HepG2 (cell line): Measurements from ENCODE around the gene MIDN. TPM values are rescaled to one million over a fixed set of nuclear protein-coding genes. Genes with fewer than 3 reads are reported as not detected.
A peak's percentile ranks its signal among the peaks of the same experiment; 100 is the strongest.

Source experiments
- ARNTL ChIP-seq: sonication (generic); formaldehyde crosslinking; IDR thresholded peaks from 2 replicates; pipeline ENCODE4 v1.4.0; 2020; ENCODE audit warnings: mild to moderate bottlenecking, missing genetic modification reagents
- DRAP1 ChIP-seq: IDR thresholded peaks from 2 replicates; pipeline ENCODE4 v1.6.1; 2016; ENCODE audit warnings: missing genetic modification reagents, missing compliant biosample characterization
- GFI1 ChIP-seq: sonication (generic); formaldehyde crosslinking; IDR thresholded peaks from 2 replicates; pipeline ENCODE4 v1.5.0; 2020; ENCODE audit warnings: missing genetic modification reagents, mild to moderate bottlenecking, borderline replicate concordance
- GZF1 ChIP-seq: sonication (generic); formaldehyde crosslinking; IDR thresholded peaks from 2 replicates; pipeline ENCODE4 v1.5.1; 2020; ENCODE audit warnings: mild to moderate bottlenecking, missing genetic modification reagents
- HHEX ChIP-seq: IDR thresholded peaks from 2 replicates; pipeline ENCODE4 v1.6.1; 2016; ENCODE audit warnings: control low read depth
- NR2C2 ChIP-seq: sonication (generic); formaldehyde crosslinking; IDR thresholded peaks from 2 replicates; pipeline ENCODE4 v1.4.0; 2020; ENCODE audit warnings: missing genetic modification reagents, mild to moderate bottlenecking, moderate library complexity, borderline replicate concordance
- NR2F6 ChIP-seq, 2 experiments: IDR thresholded peaks; 2 replicates each; pipeline ENCODE4 v1.6.1; 2016; ENCODE audit warnings: antibody characterized with exemption in 1 of 2, mild to moderate bottlenecking in 1 of 2
- NR3C1 ChIP-seq: sonication (generic); formaldehyde crosslinking; IDR thresholded peaks from 2 replicates; pipeline ENCODE4 v1.4.0; 2020; ENCODE audit warnings: missing genetic modification reagents
- RARA ChIP-seq: IDR thresholded peaks from 2 replicates; pipeline ENCODE4 v1.6.1; 2016; ENCODE audit warnings: missing genetic modification reagents, missing compliant biosample characterization
- REXO4 ChIP-seq: sonication (generic); formaldehyde crosslinking; IDR thresholded peaks from 2 replicates; pipeline ENCODE4 v1.8.0; 2022; ENCODE audit warnings: missing genetic modification reagents, mild to moderate bottlenecking, borderline replicate concordance
- SRSF9 ChIP-seq: fragments of 200-400 bp; formaldehyde crosslinking; IDR thresholded peaks from 2 replicates; pipeline ENCODE4 v1.6.1; 2018; ENCODE audit warnings: borderline replicate concordance, mild to moderate bottlenecking, low read depth, low read length; ENCODE audit not compliant: insufficient read depth, poor library complexity, severe bottlenecking
- ZBTB38 ChIP-seq: sonication (generic); formaldehyde crosslinking; IDR thresholded peaks from 2 replicates; pipeline ENCODE4 v1.5.1; 2020; ENCODE audit warnings: mild to moderate bottlenecking, missing genetic modification reagents
- ZNF207 ChIP-seq: fragments of 450-650 bp; IDR thresholded peaks from 2 replicates; pipeline ENCODE4 v1.6.1; 2016; ENCODE audit warnings: antibody characterized with exemption, borderline replicate concordance
- ZNF230 ChIP-seq: sonication (generic); formaldehyde crosslinking; IDR thresholded peaks from 2 replicates; pipeline ENCODE4 v1.4.0; 2020; ENCODE audit warnings: mild to moderate bottlenecking, missing genetic modification reagents
- ZNF367 ChIP-seq: sonication (generic); formaldehyde crosslinking; IDR thresholded peaks from 2 replicates; pipeline ENCODE4 v1.4.0; 2020; ENCODE audit warnings: missing genetic modification reagents, borderline replicate concordance
- ZNF607 ChIP-seq: sonication (generic); formaldehyde crosslinking; IDR thresholded peaks from 2 replicates; pipeline ENCODE4 v1.5.1; 2020; ENCODE audit warnings: missing genetic modification reagents, mild to moderate bottlenecking, borderline replicate concordance
- ZNF614 ChIP-seq: IDR thresholded peaks from 2 replicates; pipeline ENCODE4 v1.6.1; 2018; ENCODE audit warnings: missing biosample characterization, missing genetic modification reagents, inconsistent platforms, borderline replicate concordance
- ZSCAN21 ChIP-seq: sonication (generic); formaldehyde crosslinking; IDR thresholded peaks from 2 replicates; pipeline ENCODE4 v1.8.0; 2022; ENCODE audit warnings: mild to moderate bottlenecking, missing genetic modification reagents, moderate library complexity, borderline replicate concordance
- ZSCAN31 ChIP-seq: sonication (generic); formaldehyde crosslinking; IDR thresholded peaks from 2 replicates; pipeline ENCODE4 v1.5.0; 2020; ENCODE audit warnings: low read depth, mild to moderate bottlenecking, missing genetic modification reagents
- polyA plus RNA-seq, 8 experiments: library from polyadenylated mRNA; depleted of rRNA in 3 of 8; stranded (reverse) in 7 of 8; unstranded in 1 of 8; fragments of >200 nt; fragmentation: Illumina TruSeq in 4 of 8; extraction: Trizol in 4 of 8; gene quantifications; 2 replicates each; pipeline versions ENCODE4 v1.2.1 to v1.2.3, GENCODE V29; 2011 to 2016; ENCODE audit warnings: low read depth in 4 of 8, missing spikeins in 1 of 8, mixed read lengths in 1 of 8; ENCODE audit not compliant: insufficient read depth in 1 of 8
- total RNA-seq, 5 experiments: library from RNA; depleted of rRNA; stranded (reverse); fragments of >200 nt; fragmentation: Illumina TruSeq; extraction: Trizol; gene quantifications; 2 replicates each; pipeline ENCODE4 v1.2.3, GENCODE V29; 2016; ENCODE audit warnings: low read depth in 1 of 5
- TF ChIP-seq, protein P1 (sequence below): sonication (generic); formaldehyde crosslinking; IDR thresholded peaks from 2 replicates; pipeline ENCODE4 v1.4.0; 2020; ENCODE audit warnings: missing genetic modification reagents, borderline replicate concordance
- TF ChIP-seq, protein P2 (sequence below), 2 experiments: sonication (generic) in 1 of 2; formaldehyde crosslinking in 1 of 2; IDR thresholded peaks; 2 replicates each; pipeline versions ENCODE4 v1.4.0 to v1.6.1; 2018 to 2020; ENCODE audit warnings: missing genetic modification reagents in 2 of 2, borderline replicate concordance in 1 of 2, low read depth in 1 of 2, mild to moderate bottlenecking in 1 of 2, missing biosample characterization in 1 of 2
- TF ChIP-seq, protein P3 (sequence below): sonication (generic); formaldehyde crosslinking; conservative IDR thresholded peaks from 2 replicates; pipeline ENCODE4 v1.4.0; 2020; ENCODE audit warnings: missing genetic modification reagents
- TF ChIP-seq, protein P4 (sequence below): sonication (generic); formaldehyde crosslinking; IDR thresholded peaks from 2 replicates; pipeline ENCODE4 v1.5.0; 2020; ENCODE audit warnings: missing genetic modification reagents

MIDN gene
- total and polyA plus RNA-seq, 2 of the 13 experiments (the other 11 are each of a cell fraction or from before 2014, with no cell fraction given), result 8.4 to 18.0 TPM

DNA sequence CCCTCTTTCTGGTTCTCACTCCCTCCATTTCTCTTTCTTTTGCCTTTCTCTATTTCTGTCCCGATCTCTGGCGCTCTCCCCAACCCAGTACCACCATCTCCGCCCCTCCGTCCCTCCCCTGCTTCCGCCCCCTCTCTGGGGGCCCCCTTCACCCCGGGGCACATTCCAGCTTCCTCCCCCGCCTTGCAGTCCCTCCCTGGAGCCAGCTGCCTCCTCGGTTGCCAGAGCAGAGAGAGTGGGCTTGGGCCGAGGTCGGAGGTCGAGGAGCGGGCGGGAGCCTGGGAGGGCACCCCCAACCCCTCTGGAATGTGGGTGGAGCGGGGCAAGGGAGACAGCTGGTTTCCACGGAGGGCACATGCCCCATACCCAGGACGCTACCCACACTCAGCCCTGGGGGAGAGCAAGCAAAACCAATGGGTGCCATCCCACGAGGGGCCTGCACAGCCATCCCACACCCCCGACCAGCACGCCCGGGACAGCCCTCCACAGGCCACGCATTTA, 14.3 kb downstream of the MIDN start (continued):
- no peak for TF ChIP-seq GZF1 (CRISPR knock-in tag)
- TF ChIP-seq SRSF9, result no peak
- TF ChIP-seq, protein P1, sequence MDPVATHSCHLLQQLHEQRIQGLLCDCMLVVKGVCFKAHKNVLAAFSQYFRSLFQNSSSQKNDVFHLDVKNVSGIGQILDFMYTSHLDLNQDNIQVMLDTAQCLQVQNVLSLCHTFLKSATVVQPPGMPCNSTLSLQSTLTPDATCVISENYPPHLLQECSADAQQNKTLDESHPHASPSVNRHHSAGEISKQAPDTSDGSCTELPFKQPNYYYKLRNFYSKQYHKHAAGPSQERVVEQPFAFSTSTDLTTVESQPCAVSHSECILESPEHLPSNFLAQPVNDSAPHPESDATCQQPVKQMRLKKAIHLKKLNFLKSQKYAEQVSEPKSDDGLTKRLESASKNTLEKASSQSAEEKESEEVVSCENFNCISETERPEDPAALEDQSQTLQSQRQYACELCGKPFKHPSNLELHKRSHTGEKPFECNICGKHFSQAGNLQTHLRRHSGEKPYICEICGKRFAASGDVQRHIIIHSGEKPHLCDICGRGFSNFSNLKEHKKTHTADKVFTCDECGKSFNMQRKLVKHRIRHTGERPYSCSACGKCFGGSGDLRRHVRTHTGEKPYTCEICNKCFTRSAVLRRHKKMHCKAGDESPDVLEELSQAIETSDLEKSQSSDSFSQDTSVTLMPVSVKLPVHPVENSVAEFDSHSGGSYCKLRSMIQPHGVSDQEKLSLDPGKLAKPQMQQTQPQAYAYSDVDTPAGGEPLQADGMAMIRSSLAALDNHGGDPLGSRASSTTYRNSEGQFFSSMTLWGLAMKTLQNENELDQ, result no peak
- TF ChIP-seq NR2F6 (IDR thresholded peaks at IDR 0.05), result peak; percentile 72
- no peak for TF ChIP-seq NR2F6 (CRISPR knock-in tag; IDR thresholded peaks at IDR 0.05)
- no peak for TF ChIP-seq ZBTB38 (CRISPR knock-in tag)
- TF ChIP-seq ARNTL, result no peak
- TF ChIP-seq REXO4 (CRISPR knock-in tag), result no peak
- peak; percentile 15; the same call in 1 of the 2 replicates for TF ChIP-seq NR2C2 (CRISPR knock-in tag)
- TF ChIP-seq GFI1 (CRISPR knock-in tag), result no peak
- TF ChIP-seq ZNF614, result no peak
- TF ChIP-seq, protein P2, sequence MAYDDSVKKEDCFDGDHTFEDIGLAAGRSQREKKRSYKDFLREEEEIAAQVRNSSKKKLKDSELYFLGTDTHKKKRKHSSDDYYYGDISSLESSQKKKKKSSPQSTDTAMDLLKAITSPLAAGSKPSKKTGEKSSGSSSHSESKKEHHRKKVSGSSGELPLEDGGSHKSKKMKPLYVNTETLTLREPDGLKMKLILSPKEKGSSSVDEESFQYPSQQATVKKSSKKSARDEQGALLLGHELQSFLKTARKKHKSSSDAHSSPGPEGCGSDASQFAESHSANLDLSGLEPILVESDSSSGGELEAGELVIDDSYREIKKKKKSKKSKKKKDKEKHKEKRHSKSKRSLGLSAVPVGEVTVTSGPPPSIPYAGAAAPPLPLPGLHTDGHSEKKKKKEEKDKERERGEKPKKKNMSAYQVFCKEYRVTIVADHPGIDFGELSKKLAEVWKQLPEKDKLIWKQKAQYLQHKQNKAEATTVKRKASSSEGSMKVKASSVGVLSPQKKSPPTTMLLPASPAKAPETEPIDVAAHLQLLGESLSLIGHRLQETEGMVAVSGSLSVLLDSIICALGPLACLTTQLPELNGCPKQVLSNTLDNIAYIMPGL (CRISPR knock-in tag; IDR thresholded peaks at IDR 0.05; ENCODE audit: borderline replicate concordance in 1 of 2, low read depth in 1 of 2), result no peak
- TF ChIP-seq HHEX, result no peak
- TF ChIP-seq, protein P3, sequence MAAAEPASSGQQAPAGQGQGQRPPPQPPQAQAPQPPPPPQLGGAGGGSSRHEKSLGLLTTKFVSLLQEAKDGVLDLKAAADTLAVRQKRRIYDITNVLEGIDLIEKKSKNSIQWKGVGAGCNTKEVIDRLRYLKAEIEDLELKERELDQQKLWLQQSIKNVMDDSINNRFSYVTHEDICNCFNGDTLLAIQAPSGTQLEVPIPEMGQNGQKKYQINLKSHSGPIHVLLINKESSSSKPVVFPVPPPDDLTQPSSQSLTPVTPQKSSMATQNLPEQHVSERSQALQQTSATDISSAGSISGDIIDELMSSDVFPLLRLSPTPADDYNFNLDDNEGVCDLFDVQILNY (CRISPR knock-in tag), result no peak
- no peak for TF ChIP-seq ZNF607
- TF ChIP-seq DRAP1 (CRISPR knock-in tag), result no peak
- TF ChIP-seq NR3C1 (CRISPR knock-in tag), result no peak
- TF ChIP-seq ZNF367 (CRISPR knock-in tag), result no peak
- TF ChIP-seq ZNF207, result no peak
- no peak for TF ChIP-seq ZSCAN21 (CRISPR knock-in tag)
- TF ChIP-seq, protein P4, sequence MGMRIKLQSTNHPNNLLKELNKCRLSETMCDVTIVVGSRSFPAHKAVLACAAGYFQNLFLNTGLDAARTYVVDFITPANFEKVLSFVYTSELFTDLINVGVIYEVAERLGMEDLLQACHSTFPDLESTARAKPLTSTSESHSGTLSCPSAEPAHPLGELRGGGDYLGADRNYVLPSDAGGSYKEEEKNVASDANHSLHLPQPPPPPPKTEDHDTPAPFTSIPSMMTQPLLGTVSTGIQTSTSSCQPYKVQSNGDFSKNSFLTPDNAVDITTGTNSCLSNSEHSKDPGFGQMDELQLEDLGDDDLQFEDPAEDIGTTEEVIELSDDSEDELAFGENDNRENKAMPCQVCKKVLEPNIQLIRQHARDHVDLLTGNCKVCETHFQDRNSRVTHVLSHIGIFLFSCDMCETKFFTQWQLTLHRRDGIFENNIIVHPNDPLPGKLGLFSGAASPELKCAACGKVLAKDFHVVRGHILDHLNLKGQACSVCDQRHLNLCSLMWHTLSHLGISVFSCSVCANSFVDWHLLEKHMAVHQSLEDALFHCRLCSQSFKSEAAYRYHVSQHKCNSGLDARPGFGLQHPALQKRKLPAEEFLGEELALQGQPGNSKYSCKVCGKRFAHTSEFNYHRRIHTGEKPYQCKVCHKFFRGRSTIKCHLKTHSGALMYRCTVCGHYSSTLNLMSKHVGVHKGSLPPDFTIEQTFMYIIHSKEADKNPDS (CRISPR knock-in tag), result no peak
- TF ChIP-seq ZNF230 (CRISPR knock-in tag), result no peak
- peak; percentile 40; the same call in 1 of the 2 replicates for TF ChIP-seq RARA (CRISPR knock-in tag)
- TF ChIP-seq ZSCAN31, result no peak
